GM23338 (cell line): ENCODE measurements around the gene INO80. TPM values are rescaled to one million over a fixed set of nuclear protein-coding genes. Genes with fewer than 3 reads are reported as not detected.

ENCODE experiments used
- ATAC-seq: fragments of 200-7000 bp; cut with Tn5 transposase; 3 replicates; pipeline ENCODE4 v1.9.1; 2020
- DNase-seq: peaks from one replicate; pipeline ENCODE4 v3.0.0-alpha.2; 2015; ENCODE audit warnings: low spot score
- H2AFZ ChIP-seq: fragments of 200-600 bp; sonication (generic); 2 replicates; pipeline ENCODE4 v1.8.0; 2016; ENCODE audit warnings: antibody characterized with exemption, mild to moderate bottlenecking, moderate library complexity
- H3F3A ChIP-seq: fragments of 200-600 bp; sonication (generic); replicated peaks from 2 replicates; pipeline ENCODE4 v1.8.0; 2017; ENCODE audit warnings: antibody characterized with exemption, mixed run types, low read depth
- H3K27ac ChIP-seq: fragments of 200-600 bp; sonication (generic); 2 replicates; pipeline ENCODE4 v1.6.1; 2016; ENCODE audit warnings: low read depth
- H3K27me3 ChIP-seq: fragments of 200-600 bp; sonication (generic); 2 replicates; pipeline ENCODE4 v1.8.0; 2016; ENCODE audit warnings: mild to moderate bottlenecking, mixed run types, moderate library complexity; ENCODE audit not compliant: insufficient read depth
- H3K36me3 ChIP-seq: fragments of 200-600 bp; sonication (generic); 2 replicates; pipeline ENCODE4 v1.8.0; 2016; ENCODE audit warnings: mild to moderate bottlenecking; ENCODE audit not compliant: insufficient read depth
- H3K4me1 ChIP-seq: fragments of 200-600 bp; sonication (generic); 2 replicates; pipeline ENCODE4 v1.8.0; 2016; ENCODE audit warnings: mild to moderate bottlenecking, moderate library complexity; ENCODE audit not compliant: insufficient read depth
- H3K4me2 ChIP-seq: fragments of 200-600 bp; sonication (generic); 2 replicates; pipeline ENCODE4 v1.7.1; 2017; ENCODE audit warnings: mixed run types
- H3K4me3 ChIP-seq: fragments of 200-600 bp; sonication (generic); 2 replicates; pipeline ENCODE4 v1.6.1; 2016; ENCODE audit warnings: mixed run types
- H3K79me2 ChIP-seq: fragments of 200-600 bp; sonication (generic); replicated peaks from 2 replicates; pipeline ENCODE4 v1.8.0; 2017; ENCODE audit warnings: mild to moderate bottlenecking; ENCODE audit not compliant: insufficient read depth
- H3K9me2 ChIP-seq: fragments of 200-600 bp; sonication (generic); 2 replicates; pipeline ENCODE4 v1.8.0; 2017; ENCODE audit not compliant: insufficient read depth
- H4K20me1 ChIP-seq: fragments of 200-600 bp; sonication (generic); replicated peaks from 2 replicates; pipeline ENCODE4 v1.8.0; 2017; ENCODE audit warnings: mild to moderate bottlenecking; ENCODE audit not compliant: insufficient read depth
- H3K27ac Mint-ChIP-seq: 2 replicates; pipeline ENCODE4 v1.8.0; 2020; ENCODE audit warnings: inconsistent platforms, mild to moderate bottlenecking, moderate library complexity, mixed read lengths
- H3K27me3 Mint-ChIP-seq: 3 replicates; pipeline ENCODE4 v1.8.0; 2022; ENCODE audit warnings: low read depth, mild to moderate bottlenecking, moderate library complexity, mixed read lengths, inconsistent platforms; ENCODE audit not compliant: insufficient read depth, poor library complexity
- H3K36me3 Mint-ChIP-seq: 3 replicates; pipeline ENCODE4 v1.8.0; 2021; ENCODE audit warnings: low read depth, mild to moderate bottlenecking, inconsistent platforms, moderate library complexity, mixed read lengths
- H3K4me1 Mint-ChIP-seq: 3 replicates; pipeline ENCODE4 v1.8.0; 2020; ENCODE audit warnings: mild to moderate bottlenecking, inconsistent platforms, mixed read lengths
- H3K4me3 Mint-ChIP-seq: 3 replicates; pipeline ENCODE4 v1.8.0; 2021; ENCODE audit warnings: moderate library complexity, mild to moderate bottlenecking, inconsistent platforms, mixed read lengths
- H3K9me3 Mint-ChIP-seq: 3 replicates; pipeline ENCODE4 v1.8.0; 2020; ENCODE audit warnings: moderate library complexity, mild to moderate bottlenecking, inconsistent platforms, mixed read lengths
- EZH2phosphoT487 ChIP-seq: fragments of 200-600 bp; sonication (generic); IDR thresholded peaks from one replicate; pipeline ENCODE4 v1.8.1; 2018; ENCODE audit warnings: antibody characterized with exemption; ENCODE audit not compliant: unreplicated experiment
- NANOG ChIP-seq: IDR thresholded peaks from 2 replicates; pipeline ENCODE4 v1.6.1; 2016; ENCODE audit warnings: antibody characterized with exemption, borderline replicate concordance
- POLR2AphosphoS5 ChIP-seq: IDR thresholded peaks from 2 replicates; pipeline ENCODE4 v1.6.1; 2016; ENCODE audit warnings: antibody characterized with exemption, low read depth
- STAT1 ChIP-seq: IDR thresholded peaks from one replicate; pipeline ENCODE4 v1.6.1; 2016; ENCODE audit warnings: antibody characterized with exemption; ENCODE audit not compliant: unreplicated experiment
- polyA plus RNA-seq: library from polyadenylated mRNA; unstranded; fragments of >200 nt; fragmentation: Nextera tagmentation; extraction: Ambion mirVana; gene quantifications from 2 replicates; pipeline ENCODE4 v1.2.1, GENCODE V29; 2016
- total RNA-seq: library from RNA; depleted of rRNA; stranded (reverse); fragments of >200 nt; shearing (Covaris generic); gene quantifications from 2 replicates; pipeline ENCODE4 v1.2.3, GENCODE V29; 2014
- TF ChIP-seq, protein P1 (sequence below): IDR thresholded peaks from one replicate; pipeline ENCODE4 v1.6.1; 2018; ENCODE audit warnings: antibody characterized with exemption; ENCODE audit not compliant: unreplicated experiment
- TF ChIP-seq, protein P2 (sequence below): IDR thresholded peaks from 2 replicates; pipeline ENCODE4 v1.6.1; 2016; ENCODE audit warnings: antibody characterized with exemption

INO80 gene
- total and polyA plus RNA-seq, 2 experiments from 2014 or later = 6.5 to 24.9 TPM

DNA sequence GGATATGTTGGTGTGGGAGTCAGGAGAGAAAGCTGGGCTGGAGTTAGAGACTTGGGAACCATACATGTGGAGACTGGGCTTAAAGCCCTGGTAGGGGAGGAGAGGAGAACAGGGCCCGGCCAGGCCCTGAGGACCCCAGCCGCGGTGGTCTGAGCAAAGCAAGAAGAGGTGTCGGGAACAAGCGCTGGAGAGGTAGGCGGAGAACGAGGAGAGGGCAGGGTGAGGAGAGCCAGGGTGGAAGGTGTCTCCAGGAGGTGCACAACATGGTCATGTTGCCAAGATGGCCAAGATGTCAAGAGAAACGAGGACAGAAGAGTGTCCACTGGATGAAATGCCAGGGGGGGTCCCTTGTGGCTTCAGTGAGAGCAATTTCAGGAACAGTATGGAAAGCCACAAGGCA lies 157.4 kb downstream of the INO80 start:
- DNase-seq (no peak), ATAC-seq (no peak)
- H3K27me3 ChIP-seq = no peaks in the 10 kb centered on the region
- peaks cover 26% of the 10 kb centered on the region for H3F3A ChIP-seq
- peaks cover 50% of the 10 kb centered on the region for H3K4me1 Mint-ChIP-seq
- peaks cover 22% of the 10 kb centered on the region for H3K4me1 ChIP-seq
- H3K4me2 ChIP-seq = no peak overlapping the region
- peak overlapping the region; percentile 72; the same call in 1 of the 2 replicates for H3K27ac ChIP-seq
- no peaks in the 10 kb centered on the region; the same call in 1 of the 2 replicates for H4K20me1 ChIP-seq
- H3K4me3 ChIP-seq = no peak overlapping the region
- H2AFZ ChIP-seq = no peak overlapping the region
- H3K9me2 ChIP-seq = no peaks in the 10 kb centered on the region
- H3K36me3 ChIP-seq = peaks cover 7% of the 10 kb centered on the region
- H3K79me2 ChIP-seq = peaks cover 28% of the 10 kb centered on the region
- H3K36me3 Mint-ChIP-seq = peaks cover 53% of the 10 kb centered on the region
- H3K4me3 Mint-ChIP-seq = no peak overlapping the region; the same call in 1 of the 3 replicates
- TF ChIP-seq NANOG (no peak), STAT1 (no peak)
- TF ChIP-seq, protein P1, sequence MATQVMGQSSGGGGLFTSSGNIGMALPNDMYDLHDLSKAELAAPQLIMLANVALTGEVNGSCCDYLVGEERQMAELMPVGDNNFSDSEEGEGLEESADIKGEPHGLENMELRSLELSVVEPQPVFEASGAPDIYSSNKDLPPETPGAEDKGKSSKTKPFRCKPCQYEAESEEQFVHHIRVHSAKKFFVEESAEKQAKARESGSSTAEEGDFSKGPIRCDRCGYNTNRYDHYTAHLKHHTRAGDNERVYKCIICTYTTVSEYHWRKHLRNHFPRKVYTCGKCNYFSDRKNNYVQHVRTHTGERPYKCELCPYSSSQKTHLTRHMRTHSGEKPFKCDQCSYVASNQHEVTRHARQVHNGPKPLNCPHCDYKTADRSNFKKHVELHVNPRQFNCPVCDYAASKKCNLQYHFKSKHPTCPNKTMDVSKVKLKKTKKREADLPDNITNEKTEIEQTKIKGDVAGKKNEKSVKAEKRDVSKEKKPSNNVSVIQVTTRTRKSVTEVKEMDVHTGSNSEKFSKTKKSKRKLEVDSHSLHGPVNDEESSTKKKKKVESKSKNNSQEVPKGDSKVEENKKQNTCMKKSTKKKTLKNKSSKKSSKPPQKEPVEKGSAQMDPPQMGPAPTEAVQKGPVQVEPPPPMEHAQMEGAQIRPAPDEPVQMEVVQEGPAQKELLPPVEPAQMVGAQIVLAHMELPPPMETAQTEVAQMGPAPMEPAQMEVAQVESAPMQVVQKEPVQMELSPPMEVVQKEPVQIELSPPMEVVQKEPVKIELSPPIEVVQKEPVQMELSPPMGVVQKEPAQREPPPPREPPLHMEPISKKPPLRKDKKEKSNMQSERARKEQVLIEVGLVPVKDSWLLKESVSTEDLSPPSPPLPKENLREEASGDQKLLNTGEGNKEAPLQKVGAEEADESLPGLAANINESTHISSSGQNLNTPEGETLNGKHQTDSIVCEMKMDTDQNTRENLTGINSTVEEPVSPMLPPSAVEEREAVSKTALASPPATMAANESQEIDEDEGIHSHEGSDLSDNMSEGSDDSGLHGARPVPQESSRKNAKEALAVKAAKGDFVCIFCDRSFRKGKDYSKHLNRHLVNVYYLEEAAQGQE = no peak
- TF ChIP-seq, protein P2, sequence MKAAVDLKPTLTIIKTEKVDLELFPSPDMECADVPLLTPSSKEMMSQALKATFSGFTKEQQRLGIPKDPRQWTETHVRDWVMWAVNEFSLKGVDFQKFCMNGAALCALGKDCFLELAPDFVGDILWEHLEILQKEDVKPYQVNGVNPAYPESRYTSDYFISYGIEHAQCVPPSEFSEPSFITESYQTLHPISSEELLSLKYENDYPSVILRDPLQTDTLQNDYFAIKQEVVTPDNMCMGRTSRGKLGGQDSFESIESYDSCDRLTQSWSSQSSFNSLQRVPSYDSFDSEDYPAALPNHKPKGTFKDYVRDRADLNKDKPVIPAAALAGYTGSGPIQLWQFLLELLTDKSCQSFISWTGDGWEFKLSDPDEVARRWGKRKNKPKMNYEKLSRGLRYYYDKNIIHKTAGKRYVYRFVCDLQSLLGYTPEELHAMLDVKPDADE = no peak
- H3K27ac Mint-ChIP-seq = peak overlapping the region; percentile 84; the same call in 1 of the 2 replicates
- H3K9me3 Mint-ChIP-seq = no peaks in the 10 kb centered on the region; the same call in 1 of the 3 replicates
- H3K27me3 Mint-ChIP-seq = peaks cover 42% of the 10 kb centered on the region

DNA sequence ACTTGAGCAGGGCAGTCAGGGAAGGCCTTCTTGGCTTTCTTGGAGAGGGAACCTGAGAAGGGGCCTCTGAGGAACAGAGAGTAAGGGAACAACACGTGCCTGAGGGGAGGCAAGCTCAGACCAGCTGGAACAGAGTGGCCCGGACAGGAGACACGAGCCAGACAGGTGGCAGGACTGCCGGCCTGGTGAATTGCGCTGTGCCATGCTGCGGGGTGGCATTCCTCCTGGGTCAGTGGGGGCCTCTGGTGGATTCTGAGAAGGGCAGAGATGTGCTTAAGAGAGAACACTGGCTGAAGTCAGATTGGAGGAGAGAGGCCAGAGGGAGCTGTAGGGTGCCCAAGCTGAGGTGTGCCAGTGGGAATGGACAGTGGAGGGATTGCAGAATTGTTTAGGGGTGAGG lies 157.9 kb downstream of the INO80 start:
- peak overlapping the region; percentile 84 for H3K27ac Mint-ChIP-seq
- peaks cover 43% of the 10 kb centered on the region for H3K27me3 Mint-ChIP-seq

More for the DNA sequence above, 157.9 kb downstream of the INO80 start:
- Histone ChIP-seq H3K27me3 (no peaks in the 10 kb centered on the region), H3K4me2 (no peak overlapping the region), H4K20me1 (no peaks in the 10 kb centered on the region; the same call in 1 of the 2 replicates), H3K4me3 (no peak overlapping the region), H2AFZ (no peak overlapping the region), H3K4me1 (peaks cover 22% of the 10 kb centered on the region), H3K36me3 (peaks cover 7% of the 10 kb centered on the region), H3K27ac (peak overlapping the region; percentile 72; the same call in 1 of the 2 replicates), H3K9me2 (no peaks in the 10 kb centered on the region), H3K79me2 (peaks cover 31% of the 10 kb centered on the region), H3F3A (peaks cover 26% of the 10 kb centered on the region)
- Mint-ChIP-seq H3K9me3 (no peaks in the 10 kb centered on the region; the same call in none of the 3 replicates), H3K4me3 (no peak overlapping the region; the same call in 2 of the 3 replicates), H3K36me3 (peaks cover 57% of the 10 kb centered on the region), H3K4me1 (peaks cover 50% of the 10 kb centered on the region)
- peak; percentile 40 for DNase-seq
- no peak for ATAC-seq
- TF ChIP-seq EZH2phosphoT487 (no peak), POLR2AphosphoS5 (peak; percentile 4; the same call in 1 of the 2 replicates)
